ENCODE results near the gene PPP2CA. TPM values are rescaled to one million over a fixed set of nuclear protein-coding genes. Genes with fewer than 3 reads are reported as not detected.

Gene PPP2CA
- total RNA-seq, 2 experiments from 2014 or later, result 188 to 195 TPM

- Histone ChIP-seq H3K36me3 (ENCODE audit: insufficient read depth, low read length) (peaks cover 84% of the 10 kb centered on the region), H3K9me3 (ENCODE audit: control insufficient read depth in 1 of 2, insufficient read depth in 1 of 2, low read length in 2 of 2) (no peaks in the 10 kb centered on the region), H3K4me1 (ENCODE audit: insufficient read depth, low read length) (peaks cover 51% of the 10 kb centered on the region), H3K27ac (ENCODE audit: low read depth in 1 of 2, low read length in 2 of 2) (no peak overlapping the region), H3K4me3 (ENCODE audit: low read length) (no peak overlapping the region), H3K27me3 (ENCODE audit: control insufficient read depth in 1 of 2, insufficient read depth in 2 of 2, low read length in 2 of 2) (no peaks in the 10 kb centered on the region)
- DNase-seq (peak in 7 of 14 experiments; percentile 1 to 34 (median 8)), ATAC-seq (ENCODE audit: poor library complexity) (no peak)
- Mint-ChIP-seq H3K4me3 (peak overlapping the region; percentile 53), H3K27me3 (no peaks in the 10 kb centered on the region), H3K27ac (peak overlapping the region; percentile 98), H3K9me3 (no peaks in the 10 kb centered on the region), H3K4me1 (ENCODE audit: low read depth) (peaks cover 64% of the 10 kb centered on the region), H3K36me3 (ENCODE audit: low read depth) (peaks cover 92% of the 10 kb centered on the region)
- intact Hi-C loops (cut with DNase I, micrococcal nuclease), result loop anchor here (1.0 kb wide), 1 partner anchor 108 kb away; no protein-coding TSS in a partner anchor
- ChIA-PET CTCF (interaction anchor here (0.8 to 2.4 kb wide), 6 partner anchors 35 to 121 kb away, joined by 3 to 35 read pairs (median 4); no protein-coding TSS in a partner anchor), POLR2A (interaction anchor here (0.8 to 24.9 kb wide), 9 partner anchors 8 to 121 kb away, joined by 3 to 350 read pairs (median 12); partner anchors contain the start of gene SKP1)
- TF ChIP-seq CTCF (IDR thresholded peaks at IDR 0.05), result no peak
These were observed 79.0 kb downstream of the PPP2CA start for GRCh38 chr5:134146651-134147518.

- H3K27me3 Mint-ChIP-seq, result no peaks in the 10 kb centered on the region
- H3K9me3 Mint-ChIP-seq, result no peaks in the 10 kb centered on the region
- DNase-seq, result peak; percentile 73 to 89 (median 84)
- ChIA-PET POLR2A (interaction anchor here (0.9 to 24.9 kb wide), 9 partner anchors 8 to 170 kb away, joined by 3 to 350 read pairs (median 12); partner anchors contain the start of gene SKP1), CTCF (interaction anchor here (0.7 to 8.1 kb wide), 9 partner anchors 34 to 120 kb away, joined by 3 to 114 read pairs (median 4); no protein-coding TSS in a partner anchor)
- TF ChIP-seq CTCF (IDR thresholded peaks at IDR 0.05), result peak; percentile 95
- intact Hi-C loops (cut with DNase I, micrococcal nuclease), result loop anchor here (1.0 kb wide), 1 partner anchor 107 kb away; no protein-coding TSS in a partner anchor
- Histone ChIP-seq H3K4me1 (ENCODE audit: insufficient read depth, low read length) (peaks cover 50% of the 10 kb centered on the region), H3K9me3 (ENCODE audit: control insufficient read depth in 1 of 2, insufficient read depth in 1 of 2, low read length in 2 of 2) (no peaks in the 10 kb centered on the region), H3K36me3 (ENCODE audit: insufficient read depth, low read length) (peaks cover 88% of the 10 kb centered on the region), H3K27ac (ENCODE audit: low read depth in 1 of 2, low read length in 2 of 2) (peak overlapping the region in 1 of 2 donors; percentile 48), H3K4me3 (ENCODE audit: low read length) (no peak overlapping the region), H3K27me3 (ENCODE audit: control insufficient read depth in 1 of 2, insufficient read depth in 2 of 2, low read length in 2 of 2) (no peaks in the 10 kb centered on the region)
- H3K4me3 Mint-ChIP-seq, result peak overlapping the region; percentile 46
- ATAC-seq (ENCODE audit: poor library complexity), result peak; percentile 71
- peaks cover 64% of the 10 kb centered on the region for H3K4me1 Mint-ChIP-seq (ENCODE audit: low read depth)
- H3K27ac Mint-ChIP-seq, result peak overlapping the region; percentile 98
- H3K36me3 Mint-ChIP-seq (ENCODE audit: low read depth), result peaks cover 93% of the 10 kb centered on the region
These were observed 79.9 kb downstream of the PPP2CA start for GRCh38 chr5:134145779-134146581.

All from CD4-positive, alpha-beta T cell (primary cell).